ENCODE data around the gene SKA3.
"Not testable (repeated sequence)": the region's sequence is repeated elsewhere in the genome, so short reads cannot be mapped to it uniquely, and the experiment has no call there.

- TF ChIP-seq CTCF, POLR2AphosphoS5, POLR2A, EP300 (IDR thresholded peaks at IDR 0.05): not testable (repeated sequence)
Observed at GRCh38 chr13:21197606-21198225, 21.4 kb upstream of the SKA3 start.

Measured in sigmoid colon (tissue), 4 donors.